PC-3 (cell line): ENCODE results near the gene PCDH1. TPM values are rescaled to one million over a fixed set of nuclear protein-coding genes. Genes with fewer than 3 reads are reported as not detected.

Source experiments
- ATAC-seq: fragments of 200-7000 bp; cut with Tn5 transposase; 2 replicates; pipeline ENCODE4 v1.9.1; 2020; ENCODE audit warnings: mild to moderate bottlenecking, moderate library complexity
- BruUV-seq: library from RNA; stranded (reverse); fragments of 400-500 nt; replicated peaks from 2 replicates; lab custom pipeline; 2021; lab: Mats Ljungman, UMichigan
- CTCF ChIA-PET: fragments of 300-600 bp; sonication (Branson Sonifier 250); formaldehyde crosslinking; loops from one replicate; lab custom pipeline; 2022; ENCODE audit warnings: antibody characterized with exemption; lab: Charles Lee
- POLR2A ChIA-PET: fragments of 300-600 bp; sonication (Branson Sonifier 250); formaldehyde crosslinking; loops from one replicate; lab custom pipeline; 2022; ENCODE audit warnings: antibody characterized with exemption; ENCODE audit not compliant: unreplicated experiment; lab: Charles Lee
- DNase-seq: peaks from one replicate; pipeline ENCODE4 v3.0.0-alpha.2; 2015
- H2AFZ ChIP-seq: fragments of 300-600 bp; sonication (generic); 2 replicates; pipeline ENCODE4 v1.6.0; 2016; ENCODE audit warnings: antibody characterized with exemption, low read length
- H3F3A ChIP-seq: fragments of 300-600 bp; sonication (generic); one replicate; pipeline ENCODE4 v1.6.0; 2017; ENCODE audit warnings: antibody characterized with exemption, low read length, control low read depth, mild to moderate bottlenecking; ENCODE audit not compliant: unreplicated experiment
- H3K27ac ChIP-seq: fragments of 300-600 bp; sonication (generic); 2 replicates; pipeline ENCODE4 v1.5.1; 2016; ENCODE audit warnings: mild to moderate bottlenecking, low read length
- H3K27me3 ChIP-seq: fragments of 300-600 bp; sonication (generic); 2 replicates; pipeline ENCODE4 v1.6.1; 2016; ENCODE audit warnings: low read length, mixed read lengths
- H3K36me3 ChIP-seq: fragments of 300-600 bp; sonication (generic); 2 replicates; pipeline ENCODE4 v1.6.1; 2016; ENCODE audit warnings: low read depth, mixed run types, low read length, mixed read lengths
- H3K4me1 ChIP-seq: fragments of 300-600 bp; sonication (generic); 2 replicates; pipeline ENCODE4 v1.5.1; 2016; ENCODE audit warnings: low read length; ENCODE audit not compliant: insufficient read depth
- H3K4me2 ChIP-seq: fragments of 300-600 bp; sonication (generic); 2 replicates; pipeline ENCODE4 v1.6.0; 2016; ENCODE audit warnings: low read length
- H3K4me3 ChIP-seq: fragments of 300-600 bp; sonication (generic); 2 replicates; pipeline ENCODE4 v1.5.1; 2016; ENCODE audit warnings: mild to moderate bottlenecking, low read length, mixed read lengths
- H3K79me2 ChIP-seq: fragments of 300-600 bp; sonication (generic); 2 replicates; pipeline ENCODE4 v1.6.1; 2017; ENCODE audit warnings: low read length, mixed read lengths
- H3K9ac ChIP-seq: fragments of 300-600 bp; sonication (generic); 2 replicates; pipeline ENCODE4 v1.6.0; 2016; ENCODE audit warnings: mild to moderate bottlenecking, low read length
- H3K9me2 ChIP-seq: fragments of 300-600 bp; sonication (generic); replicated peaks from 2 replicates; pipeline ENCODE4 v1.6.1; 2016; ENCODE audit warnings: mixed run types, low read length, mixed read lengths
- H3K9me3 ChIP-seq: fragments of 300-600 bp; sonication (generic); 2 replicates; pipeline ENCODE4 v1.6.1; 2016; ENCODE audit warnings: low read length, mixed read lengths
- H4K20me1 ChIP-seq: fragments of 300-600 bp; sonication (generic); 2 replicates; pipeline ENCODE4 v1.6.1; 2016; ENCODE audit warnings: low read length, mixed read lengths
- CTCF ChIP-seq: fragments of 300-600 bp; sonication (generic); conservative IDR thresholded peaks from 2 replicates; pipeline ENCODE4 v1.5.1; 2017; ENCODE audit warnings: antibody characterized with exemption, low read depth, mild to moderate bottlenecking, low read length
- EZH2 ChIP-seq: fragments of 300-600 bp; sonication (generic); IDR thresholded peaks from one replicate; pipeline ENCODE4 v1.6.1; 2017; ENCODE audit warnings: antibody characterized with exemption, mild to moderate bottlenecking, low read length; ENCODE audit not compliant: unreplicated experiment
- EZH2phosphoT487 ChIP-seq: fragments of 300-600 bp; sonication (generic); IDR thresholded peaks from 2 replicates; pipeline ENCODE4 v1.6.1; 2018; ENCODE audit warnings: mild to moderate bottlenecking, antibody characterized with exemption, low read length, borderline replicate concordance
- intact Hi-C: fragments of 100-400 bp; cut with micrococcal nuclease; formaldehyde crosslinking; loops from 2 replicates; pipeline ENCODE4 v1.9.0; 2023
- total RNA-seq: library from RNA; depleted of rRNA; stranded (reverse); fragments of >200 nt; gene quantifications from 2 replicates; pipeline ENCODE4 v1.2.3, GENCODE V29; 2014

PCDH1 gene
- total RNA-seq, 1 experiment from 2014 or later = 55.8 TPM

GRCh38 chr5:141919218-141920119 is 41.3 kb upstream of the PCDH1 start:
- no peak for TF ChIP-seq CTCF
- TF ChIP-seq EZH2 = no peak
- TF ChIP-seq EZH2phosphoT487 = no peak
- CTCF ChIA-PET = no interaction called here

GRCh38 chr5:141917760-141918159 is 39.5 kb upstream of the PCDH1 start:
- ATAC-seq (no peak), DNase-seq (no peak)
- Histone ChIP-seq H3K4me1 (0 out of 2 replicates have a peak, but pooled peaks cover 4% of the 10 kb centered on the region), H3K9me2 (no peaks in the 10 kb centered on the region), H3K36me3 (no peaks in the 10 kb centered on the region), H4K20me1 (no peaks in the 10 kb centered on the region), H3K4me2 (no peak overlapping the region), H2AFZ (no peak overlapping the region), H3K4me3 (no peak overlapping the region), H3K27me3 (no peaks in the 10 kb centered on the region), H3K9ac (no peak overlapping the region), H3K79me2 (peaks cover 3% of the 10 kb centered on the region; the same call in 1 of the 2 replicates), H3K27ac (no peak overlapping the region), H3K9me3 (no peaks in the 10 kb centered on the region), H3F3A (no peaks in the 10 kb centered on the region)
- CTCF ChIA-PET = no interaction called here
- no peak for TF ChIP-seq CTCF
- TF ChIP-seq EZH2 = no peak
- no peak for TF ChIP-seq EZH2phosphoT487
- POLR2A ChIA-PET = interaction anchor here (0.5 kb wide), 1 partner anchor 23 kb away, joined by 5 read pairs; no protein-coding TSS in a partner anchor
- intact Hi-C loops = no loop called here
- BruUV-seq = no TSS peak

More at GRCh38 chr5:141919218-141920119, 41.3 kb upstream of the PCDH1 start:
- Histone ChIP-seq H3K4me1 (peaks cover 6% of the 10 kb centered on the region; the same call in 1 of the 2 replicates), H3K4me2 (no peak overlapping the region), H3K27ac (no peak overlapping the region), H3K9ac (no peak overlapping the region), H3K9me3 (no peaks in the 10 kb centered on the region), H3K79me2 (peaks cover 13% of the 10 kb centered on the region), H3K27me3 (no peaks in the 10 kb centered on the region), H3K9me2 (no peaks in the 10 kb centered on the region), H3F3A (no peaks in the 10 kb centered on the region), H3K4me3 (no peak overlapping the region), H3K36me3 (no peaks in the 10 kb centered on the region), H2AFZ (no peak overlapping the region), H4K20me1 (no peaks in the 10 kb centered on the region)
- intact Hi-C loops = no loop called here
- DNase-seq = no peak
- POLR2A ChIA-PET = interaction anchor here (0.7 kb wide), 1 partner anchor 702 kb away, joined by 3 read pairs; no protein-coding TSS in a partner anchor
- ATAC-seq = no peak
- no TSS peak for BruUV-seq

GRCh38 chr5:141916522-141916921 is 38.3 kb upstream of the PCDH1 start:
- no peak overlapping the region for H3K27ac ChIP-seq
- no peaks in the 10 kb centered on the region for H3K36me3 ChIP-seq
- CTCF ChIA-PET = no interaction called here
- H3K9me2 ChIP-seq = no peaks in the 10 kb centered on the region
- H4K20me1 ChIP-seq = no peaks in the 10 kb centered on the region
- ATAC-seq (no peak), DNase-seq (no peak)
- H3F3A ChIP-seq = no peaks in the 10 kb centered on the region
- H3K4me2 ChIP-seq = no peak overlapping the region
- intact Hi-C loops = no loop called here
- no TSS peak for BruUV-seq
- no peak overlapping the region for H3K4me3 ChIP-seq
- POLR2A ChIA-PET = no interaction called here
- TF ChIP-seq CTCF (no peak), EZH2 (no peak), EZH2phosphoT487 (no peak)
- H3K79me2 ChIP-seq = no peaks in the 10 kb centered on the region
- no peaks in the 10 kb centered on the region for H3K9me3 ChIP-seq
- no peak overlapping the region for H2AFZ ChIP-seq
- H3K27me3 ChIP-seq = no peaks in the 10 kb centered on the region
- H3K4me1 ChIP-seq = no peaks in the 10 kb centered on the region
- no peak overlapping the region for H3K9ac ChIP-seq
